IPS-18a (cell line): ENCODE measurements around the gene ZNF530.
A peak's percentile ranks its signal among the peaks of the same experiment; 100 is the strongest.

Experiments used
- H3K27ac ChIP-seq: one replicate; pipeline ENCODE4 v1.5.1; 2013; ENCODE audit warnings: low read length
- H3K27me3 ChIP-seq: one replicate; pipeline ENCODE4 v1.6.1; 2013; ENCODE audit warnings: mild to moderate bottlenecking, low read length; ENCODE audit not compliant: control insufficient read depth, insufficient read depth
- H3K36me3 ChIP-seq: one replicate; pipeline ENCODE4 v1.6.1; 2013; ENCODE audit warnings: low read depth, low read length; ENCODE audit not compliant: control insufficient read depth
- H3K4me1 ChIP-seq: one replicate; pipeline ENCODE4 v1.6.1; 2013; ENCODE audit warnings: low read depth, low read length; ENCODE audit not compliant: control insufficient read depth
- H3K4me3 ChIP-seq: one replicate; pipeline ENCODE4 v1.5.1; 2013; ENCODE audit warnings: low read length
- H3K9ac ChIP-seq: one replicate; pipeline ENCODE4 v1.6.1; 2013; ENCODE audit warnings: mild to moderate bottlenecking, low read length, moderate library complexity
- H3K9me3 ChIP-seq: one replicate; pipeline ENCODE4 v1.6.1; 2013; ENCODE audit warnings: low read depth, low read length; ENCODE audit not compliant: control insufficient read depth

Gene ZNF530

GRCh38 chr19:57576661-57577060, 23.0 kb upstream of the ZNF530 start:
- peaks cover 44% of the 10 kb centered on the region for H3K36me3 ChIP-seq
- H3K4me1 ChIP-seq, result peaks cover 4% of the 10 kb centered on the region
- no peaks in the 10 kb centered on the region for H3K27me3 ChIP-seq
- H3K27ac ChIP-seq, result no peak overlapping the region
- H3K4me3 ChIP-seq, result no peak overlapping the region
- peaks cover 38% of the 10 kb centered on the region for H3K9me3 ChIP-seq
- no peak overlapping the region for H3K9ac ChIP-seq

- Histone ChIP-seq H3K4me3 (peak within 1 kb of the TSS; percentile 84), H3K4me1 (peaks cover 4% of the 10 kb centered on the region), H3K36me3 (peaks cover 27% of the 10 kb centered on the region), H3K9me3 (peaks cover 18% of the 10 kb centered on the region), H3K27ac (no peak within 1 kb of the TSS), H3K9ac (peak within 1 kb of the TSS; percentile 71), H3K27me3 (no peaks in the 10 kb centered on the region)
Measured at GRCh38 chr19:57578487-57579205, 21.0 kb upstream of the ZNF530 start, which contains the start of gene ZNF416. ZNF416 (minus strand) TSS chr19:57578911; CDS start chr19:57578704, 207 bp downstream.

GRCh38 chr19:57583104-57583520, 16.6 kb upstream of the ZNF530 start:
- Histone ChIP-seq H3K9me3 (no peaks in the 10 kb centered on the region), H3K9ac (peak overlapping the region; percentile 86), H3K4me1 (peaks cover 10% of the 10 kb centered on the region), H3K27ac (no peak overlapping the region), H3K4me3 (peak overlapping the region; percentile 95), H3K27me3 (no peaks in the 10 kb centered on the region), H3K36me3 (peaks cover 18% of the 10 kb centered on the region)

GRCh38 chr19:57583521-57584416, 15.9 kb upstream of the ZNF530 start, which contains the start of gene ZIK1:
ZIK1 (plus strand) TSS chr19:57584145; CDS start chr19:57584357, 212 bp downstream.
- Histone ChIP-seq H3K27ac (peak within 1 kb of the TSS; percentile 60), H3K27me3 (no peaks in the 10 kb centered on the region), H3K9ac (peak within 1 kb of the TSS; percentile 86)

DNA sequence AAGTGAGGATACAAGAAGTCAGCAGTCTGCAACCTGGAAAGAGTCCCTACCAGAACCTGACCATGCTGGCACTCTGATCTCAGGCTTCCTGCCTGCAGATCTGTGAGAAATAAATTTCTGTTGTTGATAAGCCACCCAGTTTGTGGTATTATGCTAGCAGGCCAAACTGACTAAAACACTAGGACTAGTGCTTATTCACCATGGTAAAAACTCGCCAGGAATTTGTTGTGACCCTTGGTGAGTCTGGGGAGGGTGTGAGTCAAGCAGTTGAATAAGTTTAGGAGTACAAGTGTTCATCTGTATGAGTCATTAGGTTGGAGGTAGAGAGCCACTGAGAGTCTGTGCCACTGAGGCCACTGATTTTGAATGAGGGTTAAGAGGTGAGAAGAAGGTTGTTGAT, 12.2 kb upstream of the ZNF530 start:
- Histone ChIP-seq H3K4me3 (no peak overlapping the region), H3K27me3 (no peaks in the 10 kb centered on the region), H3K9ac (no peak overlapping the region), H3K36me3 (peaks cover 57% of the 10 kb centered on the region), H3K4me1 (peaks cover 5% of the 10 kb centered on the region), H3K9me3 (peaks cover 18% of the 10 kb centered on the region), H3K27ac (no peak overlapping the region)

More at GRCh38 chr19:57583521-57584416, 15.9 kb upstream of the ZNF530 start, which contains the start of gene ZIK1:
- Histone ChIP-seq H3K4me3 (peak within 1 kb of the TSS; percentile 95), H3K9me3 (no peaks in the 10 kb centered on the region), H3K4me1 (peaks cover 10% of the 10 kb centered on the region), H3K36me3 (peaks cover 24% of the 10 kb centered on the region)

DNA sequence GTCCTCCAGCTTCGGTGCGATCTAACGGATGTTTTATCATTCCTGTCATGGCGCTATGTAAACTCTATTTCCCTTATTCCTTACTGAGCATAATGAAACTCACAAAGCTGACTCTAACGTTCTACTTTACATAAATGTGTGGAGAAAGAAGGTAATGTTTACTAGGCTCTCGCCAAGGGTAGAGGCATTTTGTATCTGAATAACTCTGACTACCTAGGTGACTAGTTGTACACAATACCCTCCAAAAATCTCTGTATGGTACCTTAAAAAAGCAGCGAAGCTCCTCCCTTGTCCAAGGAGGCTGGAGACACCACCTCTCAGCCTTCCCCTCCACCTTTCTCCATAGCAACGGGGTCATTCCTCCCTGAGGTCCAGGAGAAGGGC, 316 bp upstream of the ZNF530 start:
- H3K4me1 ChIP-seq, result no peaks in the 10 kb centered on the region
- peaks cover 2% of the 10 kb centered on the region for H3K36me3 ChIP-seq
- no peaks in the 10 kb centered on the region for H3K9me3 ChIP-seq
- H3K27ac ChIP-seq, result no peak overlapping the region
- H3K4me3 ChIP-seq, result peak overlapping the region; percentile 86
- H3K27me3 ChIP-seq, result peaks cover 7% of the 10 kb centered on the region
- no peak overlapping the region for H3K9ac ChIP-seq

- no peaks in the 10 kb centered on the region for H3K4me1 ChIP-seq
- no peak overlapping the region for H3K9ac ChIP-seq
- no peak overlapping the region for H3K4me3 ChIP-seq
- H3K27ac ChIP-seq, result no peak overlapping the region
- H3K9me3 ChIP-seq, result no peaks in the 10 kb centered on the region
- no peaks in the 10 kb centered on the region for H3K27me3 ChIP-seq
- peaks cover 22% of the 10 kb centered on the region for H3K36me3 ChIP-seq
Measured at GRCh38 chr19:57606931-57607330, 7.2 kb downstream of the ZNF530 start.

DNA sequence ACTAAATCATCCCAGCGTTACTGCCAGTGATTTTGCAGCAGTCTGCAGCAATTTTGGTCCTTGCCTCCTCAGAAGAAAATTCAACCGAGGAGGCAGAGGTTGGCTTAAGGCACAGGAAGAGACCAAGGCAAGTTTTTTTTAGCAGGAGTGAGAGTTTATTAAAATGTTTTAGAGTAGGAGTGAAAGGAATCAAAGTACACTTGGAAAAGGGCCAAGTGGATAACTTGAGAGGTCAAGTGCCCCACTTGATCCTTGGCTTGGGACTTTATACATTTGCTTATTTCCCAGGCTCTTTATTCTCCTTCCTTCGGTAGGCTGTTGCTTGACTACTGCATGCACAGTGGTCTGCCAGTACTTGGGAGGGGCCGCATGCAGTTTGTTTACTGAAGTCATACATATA, 11.4 kb downstream of the ZNF530 start:
- Histone ChIP-seq H3K27ac (no peak overlapping the region), H3K9ac (no peak overlapping the region), H3K4me3 (no peak overlapping the region), H3K27me3 (no peaks in the 10 kb centered on the region), H3K9me3 (peaks cover 15% of the 10 kb centered on the region), H3K4me1 (no peaks in the 10 kb centered on the region), H3K36me3 (peaks cover 17% of the 10 kb centered on the region)

GRCh38 chr19:57613941-57614743, 14.5 kb downstream of the ZNF530 start, which contains the start of gene ZNF134:
ZNF134 (plus strand) TSS chr19:57614242; CDS start chr19:57619469, 5,227 bp downstream.
- H3K36me3 ChIP-seq, result peaks cover 37% of the 10 kb centered on the region
- no peaks in the 10 kb centered on the region for H3K27me3 ChIP-seq
- peaks cover 45% of the 10 kb centered on the region for H3K9me3 ChIP-seq
- peak within 1 kb of the TSS; percentile 89 for H3K4me3 ChIP-seq
- peak within 1 kb of the TSS; percentile 87 for H3K9ac ChIP-seq
- H3K4me1 ChIP-seq, result no peaks in the 10 kb centered on the region
- H3K27ac ChIP-seq, result peak within 1 kb of the TSS; percentile 33

DNA sequence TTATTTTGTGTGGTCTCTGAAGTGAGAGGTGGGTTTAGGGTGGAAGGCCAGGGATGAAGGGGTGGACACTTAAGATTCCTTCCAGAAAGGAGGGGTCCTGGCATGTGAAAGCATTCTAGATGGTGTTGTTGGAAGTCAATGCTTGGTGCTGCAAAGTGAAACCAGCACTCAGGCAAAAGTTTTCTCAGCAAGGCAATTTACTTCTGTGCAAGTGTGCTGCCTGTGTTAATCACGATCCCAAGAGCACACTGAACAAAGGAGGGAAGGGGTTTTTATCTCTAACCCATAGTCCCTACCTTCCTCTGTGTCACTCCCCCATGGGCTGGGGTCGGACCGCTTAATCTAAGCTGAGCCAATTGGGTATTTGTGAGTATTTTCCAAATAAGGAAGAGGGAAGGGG, 15.7 kb downstream of the ZNF530 start:
- Histone ChIP-seq H3K36me3 (peaks cover 49% of the 10 kb centered on the region), H3K27me3 (no peaks in the 10 kb centered on the region), H3K27ac (no peak overlapping the region), H3K4me3 (peak overlapping the region; percentile 89), H3K9me3 (peaks cover 57% of the 10 kb centered on the region), H3K4me1 (no peaks in the 10 kb centered on the region), H3K9ac (no peak overlapping the region)
